Memory B cell (primary cell): ENCODE results near the gene CYS1.

ENCODE experiments used
- ATAC-seq: fragments of 150-1000 bp; cut with Tn5 transposase; 2 replicates; pipeline ENCODE4 v1.10.0; 2021; ENCODE audit warnings: low read depth, mild to moderate bottlenecking, moderate library complexity
- DNase-seq, 2 donors: peaks; one replicate each; pipeline ENCODE4 v3.0.0; 2022; ENCODE audit warnings: low spot score in 2 of 2
- H3K27ac Mint-ChIP-seq: one replicate; pipeline ENCODE4 v1.8.0; 2022; ENCODE audit warnings: mild to moderate bottlenecking, moderate library complexity, mixed read lengths
- H3K27me3 Mint-ChIP-seq: one replicate; pipeline ENCODE4 v1.8.0; 2022; ENCODE audit warnings: mixed read lengths
- H3K36me3 Mint-ChIP-seq: one replicate; pipeline ENCODE4 v1.8.0; 2022; ENCODE audit warnings: mild to moderate bottlenecking, mixed read lengths
- H3K4me1 Mint-ChIP-seq: one replicate; pipeline ENCODE4 v1.8.0; 2022; ENCODE audit warnings: mixed read lengths
- H3K4me3 Mint-ChIP-seq: one replicate; pipeline ENCODE4 v1.8.0; 2022; ENCODE audit warnings: mild to moderate bottlenecking, moderate library complexity, mixed read lengths
- H3K9me3 Mint-ChIP-seq: one replicate; pipeline ENCODE4 v1.8.0; 2022; ENCODE audit warnings: mixed read lengths

Gene CYS1

DNA sequence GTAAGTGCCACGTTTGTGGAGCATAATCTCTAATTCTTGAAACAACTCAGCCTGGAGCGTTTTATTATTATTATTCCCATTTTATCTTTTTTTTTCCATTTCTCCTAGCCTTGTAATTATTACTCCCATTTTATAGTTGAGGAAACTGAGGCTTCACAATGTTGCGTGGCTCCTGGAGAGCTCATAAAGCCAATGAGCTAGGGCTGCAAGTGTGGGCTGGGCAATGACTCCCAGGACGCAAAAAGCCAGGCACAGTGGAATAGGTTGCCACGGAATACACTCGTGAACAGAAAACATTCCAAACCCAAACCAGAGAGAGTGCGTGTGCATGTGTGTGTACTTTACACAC is 50.4 kb downstream of the CYS1 start:
- no peak for ATAC-seq
- no peak for DNase-seq
- Mint-ChIP-seq H3K36me3 (peaks cover 2% of the 10 kb centered on the region), H3K4me3 (peak overlapping the region; percentile 92), H3K27me3 (no peaks in the 10 kb centered on the region), H3K9me3 (no peaks in the 10 kb centered on the region), H3K27ac (peak overlapping the region; percentile 98), H3K4me1 (peaks cover 42% of the 10 kb centered on the region)

DNA sequence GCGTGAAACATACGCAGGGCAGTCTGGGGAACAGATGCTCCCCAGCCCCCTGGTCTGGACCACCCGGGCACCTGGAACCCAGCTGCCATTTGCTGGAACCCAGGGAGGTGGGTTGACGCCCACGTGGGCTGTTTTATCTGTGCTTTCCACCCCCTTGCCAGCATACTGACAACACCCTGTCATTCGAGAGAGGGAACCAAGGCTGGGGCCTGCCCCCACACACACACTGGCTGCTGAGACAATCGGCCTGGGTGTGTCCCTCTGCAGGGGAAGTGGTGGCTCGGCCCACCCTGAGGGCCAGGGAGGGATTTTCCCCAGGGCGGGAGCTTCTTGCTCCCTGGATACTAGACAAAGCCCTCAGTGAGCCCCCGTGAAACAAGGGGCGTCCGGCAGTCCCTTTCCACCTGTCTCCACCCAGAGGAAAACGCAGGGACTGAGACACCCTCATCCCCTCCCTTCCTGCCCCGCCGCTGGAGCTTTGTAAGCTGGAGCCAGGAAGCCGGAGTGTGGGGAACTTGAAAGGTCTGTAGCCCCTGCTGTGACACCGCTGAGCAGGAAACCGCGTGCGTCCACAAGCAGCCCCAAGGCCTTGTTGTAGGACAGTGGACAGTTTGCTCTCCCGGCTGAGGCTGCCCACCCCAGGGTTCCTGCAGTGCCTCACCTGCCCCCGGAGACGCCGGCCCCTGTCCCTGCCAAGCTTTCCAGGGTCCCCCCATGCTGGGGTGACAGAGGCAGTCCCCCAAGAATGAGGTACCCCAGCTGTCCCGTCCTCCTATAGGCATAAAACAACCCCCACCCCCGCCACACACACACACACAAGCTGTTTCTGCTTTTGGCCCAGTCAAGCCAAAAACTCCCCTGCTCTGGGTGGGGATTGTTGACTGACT is 51.0 kb downstream of the CYS1 start:
- peak overlapping the region; percentile 98 for H3K27ac Mint-ChIP-seq
- H3K4me1 Mint-ChIP-seq: peaks cover 37% of the 10 kb centered on the region
- H3K36me3 Mint-ChIP-seq: peaks cover 2% of the 10 kb centered on the region
- DNase-seq (peak; percentile 55 to 76), ATAC-seq (peak; percentile 95)
- H3K9me3 Mint-ChIP-seq: no peaks in the 10 kb centered on the region
- H3K27me3 Mint-ChIP-seq: no peaks in the 10 kb centered on the region
- peak overlapping the region; percentile 92 for H3K4me3 Mint-ChIP-seq

DNA sequence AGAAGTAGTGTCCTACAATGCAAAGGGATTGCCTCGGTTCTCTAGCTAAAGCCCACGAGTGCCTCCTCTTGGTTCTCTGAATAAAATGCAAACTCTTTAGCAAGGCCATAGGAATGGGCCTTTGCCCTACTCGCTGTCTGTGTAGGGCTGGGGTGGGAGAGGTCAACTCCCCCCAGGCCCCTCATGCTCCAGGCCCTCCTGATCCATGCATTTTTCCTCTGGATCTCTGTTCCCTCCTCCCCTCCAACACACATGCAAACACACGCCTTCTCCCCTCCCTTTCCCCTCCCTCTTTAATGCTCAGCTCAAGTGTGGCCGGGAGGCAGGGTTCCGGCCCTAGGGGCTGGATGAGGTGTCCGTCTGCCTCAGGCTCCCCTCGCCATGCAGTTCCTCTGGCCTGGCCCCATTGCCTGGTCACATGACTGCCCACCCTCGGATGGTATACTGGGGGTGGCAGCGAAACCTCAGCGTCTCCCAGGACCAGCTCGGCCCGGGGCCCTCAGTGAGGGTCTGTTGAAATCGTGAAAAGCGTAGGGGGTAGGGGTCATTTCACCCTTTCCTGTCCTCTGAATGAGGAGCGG is 51.7 kb downstream of the CYS1 start:
- H3K4me3 Mint-ChIP-seq: peak overlapping the region; percentile 92
- no peak for ATAC-seq
- peaks cover 33% of the 10 kb centered on the region for H3K4me1 Mint-ChIP-seq
- no peaks in the 10 kb centered on the region for H3K27me3 Mint-ChIP-seq
- H3K36me3 Mint-ChIP-seq: no peaks in the 10 kb centered on the region
- H3K9me3 Mint-ChIP-seq: no peaks in the 10 kb centered on the region
- DNase-seq: no peak
- peak overlapping the region; percentile 98 for H3K27ac Mint-ChIP-seq

DNA sequence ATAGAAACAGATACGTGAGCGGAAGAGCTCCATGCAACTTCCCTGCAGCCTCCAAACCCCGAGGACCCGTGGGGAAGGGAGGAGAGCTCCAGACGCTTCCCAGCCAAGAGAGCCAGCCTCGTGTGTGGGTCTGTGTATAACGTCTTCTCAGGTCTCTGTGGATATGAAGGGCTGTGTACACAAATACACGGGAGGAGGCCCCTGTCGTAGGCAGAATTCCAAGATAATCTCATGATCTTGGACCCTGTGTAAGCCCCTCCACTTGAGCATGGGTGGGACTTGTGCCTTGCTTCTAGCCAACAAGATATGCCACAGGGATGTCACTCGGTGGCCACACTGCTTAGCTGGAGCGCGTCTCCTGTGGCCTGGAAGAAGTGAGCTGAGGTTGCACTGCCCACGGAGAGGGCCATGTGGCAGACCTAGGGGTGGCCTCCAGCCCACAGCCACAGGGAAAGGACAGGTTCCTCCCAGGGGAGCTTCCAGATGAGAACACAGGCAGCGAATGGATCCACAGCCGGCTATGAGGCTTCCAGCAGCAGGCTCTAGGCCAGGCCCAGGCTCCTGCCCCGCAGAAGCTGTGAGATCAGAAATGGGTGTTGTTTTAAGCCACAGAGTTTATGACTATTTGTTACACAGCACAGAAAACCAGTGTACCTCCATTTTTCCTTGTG is 52.4 kb downstream of the CYS1 start:
- H3K27me3 Mint-ChIP-seq: no peaks in the 10 kb centered on the region
- H3K9me3 Mint-ChIP-seq: no peaks in the 10 kb centered on the region
- ATAC-seq (no peak), DNase-seq (no peak)
- no peak overlapping the region for H3K4me3 Mint-ChIP-seq
- H3K36me3 Mint-ChIP-seq: no peaks in the 10 kb centered on the region
- H3K27ac Mint-ChIP-seq: peak overlapping the region; percentile 98
- H3K4me1 Mint-ChIP-seq: peaks cover 32% of the 10 kb centered on the region

DNA sequence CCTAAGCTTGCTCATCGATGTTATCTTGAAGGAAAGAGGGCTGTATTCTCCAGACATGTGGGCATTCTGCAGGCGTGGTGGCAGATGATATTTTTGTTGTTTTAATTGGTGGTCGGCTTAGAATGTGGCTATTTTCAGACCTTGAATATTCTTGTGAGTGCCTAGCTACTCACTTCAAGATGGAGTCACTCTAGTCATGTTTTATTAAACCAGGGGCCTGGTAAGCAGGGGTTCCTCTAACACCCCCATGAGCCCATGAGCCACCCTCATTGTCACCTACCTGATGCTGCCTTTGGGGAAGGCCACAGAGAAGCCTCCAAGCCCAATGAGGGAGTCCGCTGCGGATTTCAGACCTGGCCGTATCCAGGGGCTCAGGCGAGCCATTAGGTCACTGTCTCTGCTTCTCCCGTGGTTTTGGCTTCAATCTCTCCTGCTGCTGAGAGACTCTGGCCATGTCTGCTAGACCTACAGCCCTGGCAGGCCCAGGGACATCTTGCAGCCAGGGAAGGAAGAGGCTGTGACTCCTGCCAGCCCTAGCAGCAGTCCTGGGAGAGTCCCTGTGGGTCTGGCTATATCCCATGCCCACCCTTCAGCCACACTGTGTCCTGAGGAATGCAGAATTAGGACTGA is 53.2 kb downstream of the CYS1 start:
- Mint-ChIP-seq H3K27ac (peak overlapping the region; percentile 47), H3K27me3 (no peaks in the 10 kb centered on the region), H3K9me3 (no peaks in the 10 kb centered on the region), H3K4me1 (peaks cover 27% of the 10 kb centered on the region), H3K4me3 (no peak overlapping the region), H3K36me3 (no peaks in the 10 kb centered on the region)
- DNase-seq: no peak
- no peak for ATAC-seq

DNA sequence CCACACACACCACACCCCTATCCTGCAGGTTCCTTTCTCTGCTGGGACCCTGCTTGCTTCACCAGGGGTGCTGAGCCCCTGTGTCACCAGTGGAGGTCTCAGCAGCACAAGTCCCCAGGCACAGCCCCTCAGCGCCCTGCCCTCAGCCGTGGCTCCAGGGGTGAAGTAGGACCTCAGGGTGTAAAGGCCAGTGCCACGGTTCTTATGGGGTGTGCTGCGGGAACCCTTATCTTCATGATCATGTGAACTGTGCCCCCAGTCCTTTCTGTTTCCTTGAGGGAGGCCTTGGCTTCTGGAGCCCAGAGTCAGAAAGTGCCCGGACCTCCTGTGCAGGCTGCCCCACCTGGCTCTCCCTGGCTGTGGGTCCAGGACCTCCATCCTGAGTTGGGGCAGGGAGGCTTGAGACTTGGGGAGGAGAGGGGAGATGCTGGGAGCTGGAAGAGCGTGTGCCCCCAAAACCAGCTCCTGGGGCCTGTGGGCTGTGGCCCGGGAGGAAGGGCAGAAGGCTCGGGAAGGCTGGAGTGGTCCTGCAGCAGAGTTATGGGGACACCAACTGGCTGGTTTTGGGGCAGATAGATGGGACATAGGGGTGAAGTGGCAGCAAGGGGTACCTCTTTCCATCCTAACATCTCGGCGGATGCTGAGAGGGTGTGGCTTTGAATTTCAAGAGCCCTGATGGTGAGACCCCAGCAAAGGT is 57.1 kb downstream of the CYS1 start:
- Mint-ChIP-seq H3K4me3 (no peak overlapping the region), H3K36me3 (no peaks in the 10 kb centered on the region), H3K27me3 (peaks cover 3% of the 10 kb centered on the region), H3K27ac (peak overlapping the region; percentile 68), H3K4me1 (peaks cover 2% of the 10 kb centered on the region), H3K9me3 (no peaks in the 10 kb centered on the region)
- DNase-seq: no peak
- ATAC-seq: no peak

DNA sequence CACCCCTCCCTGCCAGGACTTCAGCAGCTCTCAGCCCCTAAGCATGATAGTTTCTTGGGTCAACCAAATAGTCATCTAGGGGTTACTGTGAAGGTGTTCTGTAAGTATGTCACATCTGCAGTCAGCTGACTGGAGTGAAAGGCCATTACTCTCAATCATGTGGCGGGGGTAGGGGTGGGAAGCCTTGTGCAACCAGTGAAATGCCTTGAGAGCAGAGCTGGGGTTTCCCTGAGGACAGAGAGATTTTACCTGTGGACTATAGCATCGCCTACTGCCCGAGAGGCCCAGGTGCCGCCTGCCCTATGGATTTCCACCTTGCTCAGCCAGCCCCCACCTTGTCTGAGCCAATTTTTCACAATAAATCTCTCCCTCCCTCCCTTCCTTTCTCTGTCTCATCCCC is 57.8 kb downstream of the CYS1 start:
- Mint-ChIP-seq H3K27ac (peak overlapping the region; percentile 68), H3K9me3 (no peaks in the 10 kb centered on the region), H3K4me3 (no peak overlapping the region), H3K36me3 (no peaks in the 10 kb centered on the region), H3K27me3 (peaks cover 3% of the 10 kb centered on the region), H3K4me1 (no peaks in the 10 kb centered on the region)
- ATAC-seq (no peak), DNase-seq (no peak)

DNA sequence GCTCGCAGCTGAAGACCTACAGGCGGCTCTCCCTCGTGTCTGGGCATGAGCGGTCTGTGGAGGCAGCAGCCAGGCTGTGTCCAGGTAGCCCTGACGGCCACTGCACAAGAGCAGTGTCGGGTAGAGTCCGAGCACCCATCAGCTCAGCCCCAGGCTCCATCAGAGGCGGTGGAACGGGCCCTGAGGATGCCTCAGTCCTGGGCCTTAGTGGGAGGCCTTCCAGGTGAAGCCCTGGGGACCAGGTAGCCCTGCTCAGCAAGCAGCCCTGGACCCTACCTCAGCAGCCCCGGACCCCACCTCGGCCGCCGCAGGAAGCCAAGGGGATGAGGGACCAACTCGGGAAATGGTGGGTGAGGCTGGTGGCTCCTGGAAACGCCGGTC is 58.2 kb downstream of the CYS1 start:
- ATAC-seq (no peak), DNase-seq (no peak)
- Mint-ChIP-seq H3K36me3 (no peaks in the 10 kb centered on the region), H3K27me3 (peaks cover 3% of the 10 kb centered on the region), H3K9me3 (no peaks in the 10 kb centered on the region), H3K27ac (no peak overlapping the region), H3K4me3 (no peak overlapping the region), H3K4me1 (no peaks in the 10 kb centered on the region)

DNA sequence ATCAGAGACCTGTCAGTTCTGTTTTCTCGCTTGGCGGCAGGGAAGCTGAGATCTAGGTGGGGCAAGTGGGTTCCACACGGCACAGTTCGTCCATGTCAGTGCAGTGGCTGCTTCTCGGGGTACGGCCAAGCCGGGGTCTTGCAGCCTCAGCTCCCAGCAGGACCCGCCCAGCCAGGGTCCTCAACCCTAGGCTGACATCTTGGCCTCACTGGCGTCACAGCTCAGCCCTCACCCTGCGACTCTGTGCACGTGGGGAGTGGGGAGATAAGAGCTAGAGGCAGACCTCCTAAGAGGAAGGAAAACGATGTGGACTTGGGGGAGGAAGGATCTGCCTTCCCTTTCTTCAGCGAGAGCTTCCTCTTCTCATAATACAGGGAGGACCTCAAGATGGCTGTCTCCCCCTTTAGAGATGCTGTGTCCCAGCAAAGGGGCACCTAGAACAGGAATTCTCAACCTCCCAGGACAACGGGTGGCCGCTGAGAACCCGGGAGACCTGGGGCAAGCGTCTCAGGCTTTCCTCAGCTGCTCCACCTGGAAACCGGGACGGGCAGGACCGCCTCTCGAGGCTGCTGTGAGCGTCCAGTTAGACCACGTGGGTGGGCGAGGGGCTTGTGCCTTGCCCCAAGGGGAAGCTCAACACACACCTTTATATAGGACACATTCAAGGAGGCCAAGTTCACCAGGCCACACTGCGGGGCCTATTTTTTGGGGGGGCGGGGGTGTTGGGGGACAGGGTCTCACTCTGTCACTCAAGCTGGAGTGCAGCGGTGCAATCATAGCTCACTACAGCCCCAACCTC is 60.4 kb downstream of the CYS1 start:
- ATAC-seq: no peak
- DNase-seq: no peak

DNA sequence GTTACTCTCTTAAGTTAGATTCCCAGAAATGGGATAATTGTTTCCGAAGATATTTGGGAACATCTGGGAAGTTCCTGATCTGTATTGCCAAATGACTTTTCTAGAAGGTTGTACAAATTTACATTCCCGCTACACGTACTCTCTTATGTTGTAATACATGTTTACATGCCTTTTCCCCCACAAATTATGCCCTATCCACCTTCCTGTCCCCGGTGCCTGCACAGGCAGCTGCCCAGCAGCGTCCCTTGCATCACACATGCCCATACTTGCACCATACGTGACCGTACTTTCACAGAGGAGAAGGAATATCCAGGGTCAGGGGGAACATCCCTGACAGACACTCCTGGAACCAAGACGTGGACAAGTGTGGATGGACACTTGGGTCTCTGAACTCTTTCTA is 61.0 kb downstream of the CYS1 start:
- no peak for ATAC-seq
- no peaks in the 10 kb centered on the region for H3K4me1 Mint-ChIP-seq
- H3K27ac Mint-ChIP-seq: no peak overlapping the region
- peaks cover 4% of the 10 kb centered on the region for H3K27me3 Mint-ChIP-seq
- H3K4me3 Mint-ChIP-seq: no peak overlapping the region
- no peaks in the 10 kb centered on the region for H3K9me3 Mint-ChIP-seq
- H3K36me3 Mint-ChIP-seq: no peaks in the 10 kb centered on the region
- DNase-seq: no peak

More for the DNA sequence above, 60.4 kb downstream of the CYS1 start:
- Mint-ChIP-seq H3K4me3 (no peak overlapping the region), H3K4me1 (no peaks in the 10 kb centered on the region), H3K27ac (no peak overlapping the region), H3K36me3 (no peaks in the 10 kb centered on the region), H3K9me3 (no peaks in the 10 kb centered on the region), H3K27me3 (peaks cover 4% of the 10 kb centered on the region)

DNA sequence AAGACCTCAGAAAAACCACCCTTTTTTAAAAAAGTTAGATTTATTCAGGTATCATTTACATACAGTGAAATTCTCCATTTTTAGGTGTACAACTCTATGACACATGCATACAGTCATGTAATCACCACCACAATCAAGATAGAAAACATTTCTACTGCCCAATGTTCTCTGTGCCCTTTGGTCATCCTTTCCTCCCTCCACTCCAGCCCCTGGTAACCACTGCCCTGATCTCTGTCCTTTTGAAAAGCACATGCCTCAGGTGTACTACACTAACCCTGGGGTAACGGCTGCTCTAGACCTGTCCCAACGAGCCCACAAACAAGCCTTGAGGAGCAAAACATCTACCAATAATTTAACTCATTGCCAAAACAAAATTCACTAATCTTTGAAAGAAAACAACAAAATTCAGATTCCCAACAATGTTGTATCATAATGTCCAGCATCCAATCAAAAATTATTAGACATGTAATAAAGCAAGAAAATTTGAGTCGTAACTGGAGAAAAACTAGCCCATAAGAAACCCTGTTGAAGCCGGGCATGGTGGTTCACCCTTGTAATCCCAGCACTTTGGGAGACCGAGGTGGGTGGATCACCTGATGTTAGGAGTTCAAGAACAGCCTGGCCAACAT is 62.8 kb downstream of the CYS1 start:
- no peaks in the 10 kb centered on the region for H3K4me1 Mint-ChIP-seq
- H3K4me3 Mint-ChIP-seq: no peak overlapping the region
- peaks cover 4% of the 10 kb centered on the region for H3K27me3 Mint-ChIP-seq
- DNase-seq: no peak
- ATAC-seq: no peak
- H3K36me3 Mint-ChIP-seq: no peaks in the 10 kb centered on the region
- no peak overlapping the region for H3K27ac Mint-ChIP-seq
- no peaks in the 10 kb centered on the region for H3K9me3 Mint-ChIP-seq

DNA sequence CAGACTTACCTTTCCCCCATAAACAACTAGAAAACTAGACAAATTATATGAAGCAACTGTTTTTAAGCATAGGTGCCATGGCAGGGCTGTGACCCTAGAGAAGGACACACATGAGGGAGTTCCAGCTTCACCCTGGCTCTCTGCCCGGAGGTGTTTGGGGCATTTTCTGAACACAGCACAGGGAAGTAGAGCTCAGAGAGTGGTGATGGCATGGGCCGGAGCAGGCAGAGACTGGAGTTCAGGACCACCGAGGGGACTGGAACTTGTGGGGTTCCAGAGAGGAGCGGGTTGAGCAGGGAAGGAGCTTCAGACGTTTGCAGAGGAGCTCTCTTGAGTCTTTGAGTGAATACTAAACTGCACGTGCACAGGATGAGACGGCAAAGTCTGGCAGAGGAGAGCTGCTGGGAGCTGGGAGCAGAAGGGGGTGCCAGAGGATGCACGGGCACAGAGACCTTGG is 63.4 kb downstream of the CYS1 start:
- no peak overlapping the region for H3K4me3 Mint-ChIP-seq
- ATAC-seq (no peak), DNase-seq (no peak)

More for the DNA sequence above, 63.4 kb downstream of the CYS1 start:
- no peaks in the 10 kb centered on the region for H3K4me1 Mint-ChIP-seq
- no peak overlapping the region for H3K27ac Mint-ChIP-seq
- H3K9me3 Mint-ChIP-seq: no peaks in the 10 kb centered on the region
- peaks cover 4% of the 10 kb centered on the region for H3K27me3 Mint-ChIP-seq
- H3K36me3 Mint-ChIP-seq: no peaks in the 10 kb centered on the region
